ENCODE data around the gene RALY.

RALY gene

DNA sequence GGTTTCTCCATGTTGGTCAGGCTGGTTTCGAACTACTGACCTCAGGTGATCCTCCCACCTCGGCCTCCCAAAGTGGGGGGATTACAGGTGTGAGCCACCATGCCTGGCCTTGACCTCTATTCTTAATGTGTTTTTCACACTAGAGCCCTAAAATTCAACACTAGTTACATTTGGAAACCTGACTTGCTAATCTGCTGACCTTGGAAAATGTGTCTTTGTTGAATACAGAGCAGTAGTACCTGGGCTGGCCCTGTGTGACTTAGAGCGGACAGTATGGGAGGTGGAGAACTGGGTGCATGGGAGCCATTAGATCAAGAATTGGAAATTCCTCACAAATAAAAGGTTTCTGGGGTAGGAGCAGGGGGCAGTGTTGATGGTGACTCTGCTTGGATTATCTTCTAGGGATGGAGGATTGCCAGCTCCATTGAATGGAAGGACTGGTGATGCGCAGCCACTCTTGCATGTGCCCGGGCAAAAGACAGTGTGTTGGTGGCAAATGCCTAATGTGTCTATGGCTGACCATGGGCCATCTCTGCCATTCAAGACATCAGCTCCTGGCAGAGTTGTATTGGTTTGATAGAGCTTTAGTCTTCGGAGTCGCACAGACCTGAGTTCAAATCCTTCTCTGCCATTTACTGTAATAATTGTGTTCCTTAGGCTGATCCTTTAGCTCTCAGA, 53.4 kb downstream of the RALY start:
- no peak for DNase-seq (ENCODE audit: low read depth)

DNA sequence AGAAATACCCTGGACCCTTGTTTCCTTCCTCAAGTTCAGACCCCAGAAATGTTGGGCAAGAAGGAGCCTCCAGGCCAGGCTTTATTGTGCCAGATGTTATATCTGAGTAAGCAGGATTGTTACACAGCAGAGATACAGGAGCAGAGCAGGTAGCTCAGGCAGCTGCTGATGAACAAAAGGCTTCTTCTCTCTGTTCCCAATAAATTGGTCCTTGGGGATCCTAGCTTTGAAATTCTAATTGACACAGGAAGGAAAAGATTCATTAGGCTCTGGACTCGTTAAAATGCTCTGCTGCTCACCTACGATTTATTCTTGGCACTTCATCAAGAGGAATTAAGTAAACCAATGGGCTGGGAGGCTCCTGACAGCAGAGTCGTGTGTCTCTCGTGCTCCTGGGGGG, 54.2 kb downstream of the RALY start:
- DNase-seq (ENCODE audit: low read depth) = no peak

DNA sequence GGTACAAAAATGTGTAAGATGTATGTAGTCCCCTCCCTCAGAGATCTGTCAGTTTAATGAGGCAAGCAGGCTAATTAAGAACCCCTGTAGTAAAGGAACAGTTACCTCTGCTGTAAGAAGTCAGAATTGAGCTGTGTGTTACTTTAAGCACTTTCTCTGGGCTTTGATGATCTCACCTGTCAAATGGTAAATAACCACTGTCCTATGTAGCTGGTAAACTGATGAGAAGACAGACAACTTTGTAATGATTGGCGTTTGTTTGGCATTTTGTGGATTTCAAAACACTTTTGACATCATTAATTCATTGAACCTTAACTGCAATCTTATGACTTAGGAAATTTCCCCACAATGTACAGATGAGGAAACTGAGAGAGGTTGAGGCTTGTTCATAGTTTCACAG, 55.7 kb downstream of the RALY start:
- no peak for DNase-seq (ENCODE audit: low read depth)

DNA sequence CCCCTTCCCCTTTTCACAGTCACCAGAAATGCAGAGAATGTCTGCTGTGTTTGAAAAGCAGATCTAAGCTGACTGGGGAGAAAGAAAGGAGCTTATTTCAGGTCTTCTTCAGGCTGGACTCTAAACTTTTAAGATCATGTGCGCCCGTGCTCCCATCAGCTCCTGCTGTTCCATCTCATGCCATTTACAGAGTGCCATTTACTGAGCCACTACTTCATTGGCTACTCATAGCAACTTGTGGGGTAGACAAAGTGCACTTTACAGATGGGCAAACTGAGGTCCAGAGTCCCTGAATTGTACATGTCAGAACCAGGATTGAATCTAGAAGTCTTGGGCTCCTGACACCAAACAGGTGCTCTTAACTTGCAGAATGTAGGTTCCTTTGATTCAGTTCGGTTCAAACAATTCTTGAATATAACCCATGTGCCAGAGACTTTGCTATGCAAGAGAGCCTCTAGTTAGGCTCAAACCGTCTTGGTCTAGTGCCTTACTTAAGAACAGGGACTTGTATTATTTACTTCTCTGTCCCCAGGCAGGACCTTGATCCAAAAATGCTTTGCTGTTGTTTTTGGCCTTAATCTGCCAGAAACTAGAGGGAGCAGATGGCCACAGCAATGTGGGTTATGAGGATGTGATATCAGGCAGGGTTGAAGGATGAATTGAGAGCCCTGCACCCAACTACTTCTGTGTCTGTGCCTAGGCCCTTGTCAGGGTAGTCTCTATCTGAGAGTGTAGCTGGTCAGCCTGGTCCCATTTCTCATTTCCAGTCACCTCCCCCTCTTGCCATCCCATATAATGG, 56.4 kb downstream of the RALY start:
- no peak for DNase-seq (ENCODE audit: low read depth)

DNA sequence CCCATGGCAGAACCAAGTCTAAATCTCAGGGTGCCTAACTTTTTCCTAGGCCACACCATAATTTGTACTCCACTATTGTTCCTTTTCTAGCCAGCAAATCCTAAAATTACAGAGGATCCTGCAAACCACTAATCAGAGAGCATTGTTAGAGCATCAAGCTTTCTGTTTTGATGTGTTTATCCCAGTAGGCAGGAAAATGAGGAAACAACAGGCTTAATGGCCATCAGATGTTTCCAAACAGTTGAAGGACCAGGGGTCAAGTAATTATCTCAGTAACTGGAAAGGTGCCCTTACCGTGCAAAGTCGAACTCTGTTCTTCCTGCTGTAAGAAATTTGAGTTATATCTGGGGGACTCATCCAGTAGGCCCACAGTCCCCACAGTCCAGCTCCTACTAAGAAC, 58.7 kb downstream of the RALY start:
- DNase-seq (ENCODE audit: low read depth) = no peak

DNA sequence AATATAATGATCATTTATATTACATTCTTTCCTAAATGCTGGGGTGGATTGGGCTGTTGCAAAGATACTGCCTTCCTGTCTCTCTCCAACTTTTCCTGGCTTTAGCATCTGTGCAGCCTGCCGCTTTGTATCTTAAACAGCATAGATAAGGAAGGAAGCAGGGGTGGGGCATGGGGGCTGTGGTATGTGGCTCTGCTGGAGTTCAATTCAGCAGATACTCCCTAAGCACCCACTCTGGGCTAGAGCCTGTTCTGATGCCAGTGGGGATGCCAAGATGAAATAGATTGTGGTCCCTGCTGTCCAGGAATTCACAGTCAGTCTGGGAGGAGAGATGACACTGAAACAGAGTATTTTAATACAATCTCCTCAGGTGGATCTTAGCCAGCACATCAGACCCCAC, 61.6 kb downstream of the RALY start:
- DNase-seq (ENCODE audit: low read depth) = no peak

DNA sequence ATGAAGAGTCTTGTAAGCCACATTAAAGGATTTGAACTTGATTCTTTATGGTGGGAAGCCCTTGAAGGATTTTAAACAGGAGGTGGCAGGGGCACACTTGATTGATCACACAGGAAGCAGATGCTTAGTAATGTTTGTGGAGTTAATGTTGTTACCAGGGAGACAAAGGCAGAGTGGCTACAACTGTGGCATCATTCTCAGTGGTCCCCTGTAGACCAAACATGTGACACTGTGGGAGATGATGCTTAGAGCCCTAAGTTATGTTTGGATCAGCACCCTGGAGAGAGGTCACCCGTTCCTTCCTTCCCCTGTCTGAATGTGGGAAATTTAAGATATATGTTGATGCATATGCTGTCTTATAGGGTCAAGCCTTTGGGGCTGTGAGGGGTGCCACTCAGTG, 65.1 kb downstream of the RALY start:
- DNase-seq (ENCODE audit: low read depth) = no peak

DNA sequence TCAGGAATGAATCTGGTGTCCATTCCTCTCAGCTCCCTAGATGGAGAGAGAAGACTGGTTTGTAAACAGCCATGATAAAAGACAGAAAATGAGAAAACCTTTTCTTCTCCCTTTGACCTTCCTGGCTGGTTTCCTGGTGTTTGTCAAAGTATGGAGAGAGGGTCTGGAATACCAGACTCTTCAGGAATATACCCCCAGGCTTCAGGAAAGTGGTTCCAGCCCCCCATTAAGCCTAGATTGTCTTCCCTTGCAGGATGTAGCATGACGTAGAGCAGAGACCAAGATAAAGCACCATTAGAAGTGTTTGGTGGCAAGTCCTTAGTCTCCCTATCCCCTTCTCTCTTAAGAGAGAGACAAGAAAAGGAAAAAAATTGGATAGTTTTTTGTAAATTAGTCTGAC, 67.3 kb downstream of the RALY start:
- DNase-seq (ENCODE audit: low read depth) = no peak

DNA sequence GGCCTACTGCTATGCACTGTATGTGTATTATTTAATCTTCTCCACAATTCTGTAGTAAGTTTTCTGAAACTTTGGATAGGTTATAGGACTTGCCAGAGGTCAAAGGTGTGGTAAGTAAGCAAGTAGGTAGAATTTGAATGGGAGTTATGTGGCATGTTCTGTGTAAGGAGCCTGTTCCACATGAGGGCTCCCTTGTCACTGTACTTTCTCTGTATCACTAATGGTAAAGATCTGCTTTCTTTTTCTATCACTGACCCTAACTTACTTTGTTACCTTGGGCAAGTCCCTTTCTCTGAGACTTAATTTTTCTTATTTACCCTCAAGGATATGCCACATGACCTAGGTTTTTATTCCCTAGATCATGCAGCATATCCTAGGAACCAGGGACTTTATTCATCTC, 68.0 kb downstream of the RALY start:
- DNase-seq (ENCODE audit: low read depth) = no peak

DNA sequence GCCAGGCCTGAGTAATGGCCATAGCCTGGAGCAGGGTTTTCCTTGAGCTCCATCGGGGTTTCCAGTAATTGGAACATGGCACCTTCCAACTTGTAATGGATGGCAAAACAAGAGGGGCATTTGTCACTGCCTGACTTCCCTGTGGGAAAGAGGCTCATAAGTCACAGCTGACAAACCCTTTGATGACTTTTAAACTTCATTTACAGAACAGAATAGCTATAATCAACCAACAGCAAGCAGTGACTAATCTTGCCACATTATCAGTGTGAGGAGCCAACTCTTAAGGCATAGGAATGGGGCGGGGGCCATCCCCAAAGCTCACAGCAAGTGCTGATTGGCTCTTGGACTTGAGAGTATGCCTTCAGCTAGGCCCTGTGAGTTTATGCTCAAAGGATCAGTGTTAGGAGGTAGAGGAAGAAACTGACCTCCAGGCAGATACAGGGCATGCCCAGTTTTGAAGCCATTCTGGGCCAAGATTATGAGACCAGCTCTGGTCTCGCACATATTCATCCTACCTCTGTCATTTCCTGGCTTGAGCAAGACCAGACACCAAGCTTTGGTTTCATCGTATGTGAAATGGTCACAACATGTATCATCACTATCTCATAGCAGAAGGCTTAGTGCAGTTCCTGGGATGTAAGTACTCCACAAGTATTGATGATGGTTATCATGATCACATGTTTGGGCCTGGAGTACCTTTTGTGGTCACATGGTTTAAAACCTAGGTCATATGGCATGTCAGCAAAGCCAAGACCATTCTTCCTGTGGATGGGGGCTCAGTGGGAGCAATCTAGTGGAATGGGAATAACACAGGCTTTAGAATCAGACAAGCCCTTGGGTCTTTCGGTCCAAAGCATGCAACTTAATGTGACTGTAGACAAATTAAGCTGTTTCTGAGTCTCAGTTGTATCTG, 69.1 kb downstream of the RALY start:
- no peak for DNase-seq (ENCODE audit: low read depth)

DNA sequence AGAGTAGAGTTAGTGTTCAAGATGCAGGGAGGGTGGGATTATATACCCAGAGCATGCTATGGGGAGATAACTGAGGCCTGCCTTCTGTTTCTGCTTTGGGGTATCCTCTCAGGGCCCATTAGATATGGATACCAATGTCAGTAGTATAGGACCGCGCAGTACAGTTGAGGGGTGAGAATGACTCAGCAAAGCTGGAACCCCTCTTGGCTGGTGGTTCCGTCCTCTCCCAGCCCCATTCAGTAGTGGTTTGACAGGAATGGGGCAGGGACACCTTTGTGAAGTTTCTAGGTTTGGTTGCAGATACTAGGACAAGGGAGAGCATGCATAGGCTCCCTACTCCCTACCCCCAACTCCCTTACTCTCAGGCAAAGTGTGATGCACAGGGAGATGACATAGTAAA, 70.6 kb downstream of the RALY start:
- no peak for DNase-seq (ENCODE audit: low read depth)

DNA sequence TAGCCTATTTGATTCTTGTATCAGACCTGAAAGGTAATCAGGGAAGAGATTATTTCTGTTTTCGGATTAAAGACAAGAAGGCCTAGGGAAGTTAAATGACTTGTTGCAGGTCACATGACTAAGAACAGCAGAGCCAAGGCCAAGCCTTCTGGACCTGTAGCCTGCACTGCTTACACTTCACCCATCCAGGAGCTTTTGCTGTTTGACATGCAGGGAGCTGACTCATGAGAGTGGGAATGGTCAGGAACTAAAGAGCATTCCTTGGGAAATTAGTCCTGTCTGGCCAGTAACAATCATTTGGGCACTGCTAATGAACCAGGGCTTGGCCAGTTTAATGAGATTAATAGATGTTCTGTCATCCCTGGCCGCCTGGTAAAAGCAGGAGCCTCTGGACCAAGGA, 71.5 kb downstream of the RALY start:
- DNase-seq (ENCODE audit: low read depth) = no peak

DNA sequence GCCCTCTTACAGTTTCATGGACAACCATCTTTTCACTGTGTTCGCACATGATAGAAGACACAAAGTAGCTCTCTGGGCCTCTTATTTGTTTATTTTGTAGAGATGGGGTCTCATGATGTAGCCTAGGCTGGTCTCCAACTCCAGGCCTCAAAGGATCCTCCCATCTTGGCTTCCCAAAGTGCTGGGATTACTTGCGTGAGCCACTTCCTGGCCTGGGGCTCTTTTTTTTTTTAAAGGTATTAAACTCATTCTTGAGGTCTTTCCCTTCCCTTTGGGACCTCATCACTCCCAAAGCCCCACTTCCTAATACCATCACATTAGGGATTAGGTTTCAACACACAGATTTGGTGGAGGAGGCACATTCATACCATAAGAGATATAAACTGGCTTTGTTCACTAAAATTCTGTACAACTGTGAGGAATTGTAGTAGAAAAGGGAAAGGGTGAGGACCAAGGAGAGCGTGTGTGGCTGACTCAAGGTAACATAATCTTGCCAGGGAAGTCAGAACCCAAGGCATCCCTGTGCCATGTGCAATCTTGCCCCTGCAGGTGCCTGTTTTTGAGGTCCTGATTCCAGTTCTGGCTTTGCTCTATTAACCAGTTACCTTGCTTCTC, 72.9 kb downstream of the RALY start:
- DNase-seq (ENCODE audit: low read depth) = no peak

DNA sequence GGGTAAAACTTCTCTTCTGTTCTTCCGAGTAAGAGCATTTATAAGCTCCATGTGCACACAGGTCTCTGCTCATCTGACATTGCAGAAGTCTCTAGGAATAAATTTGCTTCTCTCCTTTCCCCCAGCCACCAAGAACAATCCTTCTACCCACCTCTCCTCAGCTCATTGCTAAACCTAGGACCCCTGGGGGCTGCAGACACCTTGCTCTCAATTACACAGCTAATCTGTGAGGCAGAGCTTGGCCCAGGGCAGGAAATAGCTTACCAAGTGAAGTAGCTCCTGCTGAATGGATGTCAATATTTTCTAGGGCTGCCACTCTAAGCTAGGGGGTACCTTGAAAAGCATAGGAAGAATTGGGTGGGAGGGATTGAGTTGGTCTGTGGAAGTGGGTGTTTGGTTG, 74.3 kb downstream of the RALY start:
- no peak for DNase-seq (ENCODE audit: low read depth)

DNA sequence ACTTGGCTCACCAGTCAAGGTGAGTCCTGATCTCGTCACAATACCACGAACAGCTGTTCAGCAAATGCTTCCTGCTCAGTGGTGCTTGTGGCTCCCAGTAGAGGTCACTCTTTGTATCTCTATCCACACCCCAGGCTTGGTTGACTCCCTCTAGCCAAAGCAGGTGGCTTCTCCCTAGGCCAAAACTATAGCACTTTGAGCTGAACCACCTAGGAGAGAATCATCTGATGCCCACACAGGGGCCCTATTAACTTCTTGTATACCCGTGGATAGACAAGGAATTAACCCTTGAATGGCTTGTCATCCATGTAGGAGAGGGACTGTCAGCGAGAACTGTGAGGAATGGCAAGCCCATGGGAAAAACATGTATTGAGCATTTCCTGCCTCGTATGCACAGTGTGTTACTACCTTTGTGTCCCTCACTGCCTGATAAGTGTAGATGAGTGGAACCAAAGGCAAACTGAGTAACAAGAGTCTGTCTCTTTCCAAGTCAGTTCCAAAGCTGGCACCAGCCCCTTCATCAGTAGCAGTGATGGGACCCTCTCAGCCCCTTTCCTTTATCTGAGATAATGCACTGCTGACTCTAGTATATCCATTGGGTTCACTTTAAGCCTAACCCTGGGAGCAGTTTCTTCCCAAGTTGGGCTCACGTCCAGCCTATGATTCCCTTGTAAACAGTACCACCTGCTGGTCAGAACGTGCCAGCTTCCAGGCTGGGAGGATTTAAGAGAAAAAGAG, 75.8 kb downstream of the RALY start:
- peak; percentile 23 for DNase-seq (ENCODE audit: low read depth)

DNA sequence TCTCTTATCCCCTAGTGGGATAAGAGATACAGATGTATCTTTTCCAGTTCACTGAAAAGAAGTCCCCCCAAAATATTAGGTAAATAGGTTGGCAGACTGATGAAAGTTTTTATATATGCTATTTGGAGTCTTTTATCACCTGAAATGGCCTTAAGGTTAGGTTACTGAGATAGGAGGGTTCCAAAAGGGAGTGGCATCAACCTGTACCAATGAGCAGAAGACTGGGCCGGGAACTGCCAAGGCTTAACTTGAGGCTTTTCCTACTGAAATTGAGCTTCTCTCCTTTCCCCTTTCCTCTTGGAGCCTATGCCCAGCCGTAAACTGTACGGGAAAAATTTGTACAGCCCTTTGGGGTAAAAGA, 76.3 kb downstream of the RALY start:
- no peak for DNase-seq (ENCODE audit: low read depth)

DNA sequence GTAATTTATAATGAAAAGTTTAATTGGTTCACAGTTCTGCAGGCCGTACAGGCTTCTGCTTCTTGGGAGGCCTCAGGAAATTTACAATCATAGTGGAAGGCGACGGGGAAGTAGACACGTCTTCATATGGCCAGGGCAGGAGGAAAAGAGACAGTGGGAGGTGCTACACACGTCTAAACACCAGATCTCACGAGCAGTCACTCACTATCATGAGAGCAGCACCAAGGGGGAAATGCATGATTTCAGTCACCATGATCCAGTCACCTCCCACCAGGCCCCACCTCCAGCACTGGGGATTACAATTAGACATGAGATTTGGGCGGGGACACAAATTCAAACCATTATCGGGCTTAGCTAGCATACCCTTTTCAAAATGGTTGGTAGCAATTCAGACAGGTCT, 77.1 kb downstream of the RALY start:
- no peak for DNase-seq (ENCODE audit: low read depth)

DNA sequence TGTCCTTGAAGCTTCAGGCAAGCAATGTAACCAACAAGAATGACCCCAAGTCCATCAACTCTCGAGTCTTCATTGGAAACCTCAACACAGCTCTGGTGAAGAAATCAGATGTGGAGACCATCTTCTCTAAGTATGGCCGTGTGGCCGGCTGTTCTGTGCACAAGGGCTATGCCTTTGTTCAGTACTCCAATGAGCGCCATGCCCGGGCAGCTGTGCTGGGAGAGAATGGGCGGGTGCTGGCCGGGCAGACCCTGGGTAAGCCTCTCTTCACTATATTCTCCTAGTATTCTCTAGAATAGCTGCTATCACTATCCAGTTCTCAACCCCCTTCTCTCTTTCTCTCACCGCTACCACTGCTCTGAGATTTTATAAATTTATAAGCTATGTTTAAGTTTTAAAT, 78.4 kb downstream of the RALY start:
- DNase-seq (ENCODE audit: low read depth) = no peak

DNA sequence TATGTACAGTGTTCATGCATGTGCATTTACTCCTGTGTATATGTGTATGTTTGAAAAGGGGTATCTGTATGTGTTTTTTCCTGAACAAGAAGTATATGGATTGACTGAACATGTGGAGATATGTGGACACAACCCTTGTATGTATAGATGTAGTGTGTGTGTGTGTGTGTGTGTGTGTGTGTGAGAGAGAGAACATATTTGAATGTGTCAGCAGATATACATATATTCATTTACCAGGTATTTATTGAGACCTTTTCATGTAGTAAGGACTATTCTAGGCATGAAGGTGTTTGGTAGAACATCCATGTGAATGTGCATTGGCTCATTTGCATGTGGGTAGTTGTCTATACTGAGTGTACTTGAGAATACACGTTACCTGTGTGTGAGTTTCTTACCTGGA, 79.1 kb downstream of the RALY start:
- DNase-seq (ENCODE audit: low read depth) = no peak

DNA sequence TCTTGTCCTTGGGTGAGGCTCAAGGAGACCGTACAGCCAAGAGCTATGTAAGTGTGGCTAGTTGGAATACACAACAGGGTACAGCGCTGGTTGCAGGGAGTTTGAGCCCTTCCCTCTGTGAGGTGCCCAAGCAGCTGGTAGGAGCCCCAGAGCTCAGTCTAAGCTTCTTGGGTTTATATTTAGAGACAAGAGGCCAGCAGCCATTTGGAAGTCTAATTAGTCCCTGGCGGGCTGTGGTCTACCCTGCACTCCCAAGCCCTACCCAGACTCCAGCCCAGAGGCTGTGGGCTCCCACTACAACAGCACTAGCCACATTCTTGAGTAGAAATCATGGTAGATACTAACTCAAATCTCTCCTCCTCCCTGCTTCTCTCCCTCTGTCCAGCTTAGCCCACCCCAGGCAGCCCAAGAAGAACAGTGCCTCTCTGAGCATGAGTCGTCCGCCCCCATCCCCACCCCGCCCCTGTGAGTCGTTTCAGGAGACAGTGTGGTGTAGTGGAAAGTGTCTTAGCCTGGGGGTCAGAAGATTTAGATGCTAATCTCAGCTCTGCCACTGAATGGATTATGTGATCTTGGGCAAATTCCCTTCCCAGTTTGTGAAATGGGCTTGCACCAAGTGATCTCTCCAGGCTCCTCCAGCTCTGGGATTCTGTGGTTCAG, 80.5 kb downstream of the RALY start:
- peak; percentile 39 for DNase-seq (ENCODE audit: low read depth)

DNA sequence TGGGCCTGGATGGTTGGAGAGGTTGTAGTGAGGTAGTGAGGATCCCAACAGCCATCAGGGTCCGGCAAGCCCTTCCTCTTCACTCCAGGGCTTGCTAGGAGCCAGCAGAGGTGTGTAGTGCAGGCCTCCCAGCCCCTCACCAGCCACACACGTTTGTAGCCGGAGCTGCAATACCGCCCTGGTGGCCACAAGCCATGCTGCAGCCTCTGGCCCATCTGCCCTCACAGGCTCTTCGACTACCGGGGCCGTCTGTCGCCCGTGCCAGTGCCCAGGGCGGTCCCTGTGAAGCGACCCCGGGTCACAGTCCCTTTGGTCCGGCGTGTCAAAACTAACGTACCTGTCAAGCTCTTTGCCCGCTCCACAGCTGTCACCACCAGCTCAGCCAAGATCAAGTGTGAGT, 81.9 kb downstream of the RALY start:
- DNase-seq (ENCODE audit: low read depth) = no peak
